CD14-positive monocyte (primary cell): Measurements from ENCODE around the gene SPTB. TPM values are rescaled to one million over a fixed set of nuclear protein-coding genes. Genes with fewer than 3 reads are reported as not detected.
A peak's percentile ranks its signal among the peaks of the same experiment; 100 is the strongest.

ENCODE experiments used
- DNase-seq, 3 donors: peaks; one replicate each; pipeline ENCODE4 v3.0.0-alpha.2; 2011 to 2022
- H2AFZ ChIP-seq: 2 replicates; pipeline ENCODE4 v1.6.0; 2012; ENCODE audit warnings: mild to moderate bottlenecking, low read depth, low read length, inconsistent platforms; ENCODE audit not compliant: insufficient read depth, poor library complexity, severe bottlenecking
- H3K27ac ChIP-seq, 2 donors: 1 replicate in 1 of 2; 2 replicates in 1 of 2; pipeline ENCODE4 v1.5.1; 2012 to 2013; ENCODE audit warnings: low read length in 2 of 2, control low read depth in 1 of 2, inconsistent platforms in 1 of 2, low read depth in 1 of 2, mild to moderate bottlenecking in 1 of 2
- H3K27me3 ChIP-seq, 2 donors: one replicate each; pipeline versions ENCODE4 v1.6.0 to v1.6.1; 2011 to 2013; ENCODE audit warnings: low read length in 2 of 2; ENCODE audit not compliant: control insufficient read depth in 2 of 2, insufficient read depth in 2 of 2
- H3K36me3 ChIP-seq, 2 donors: replicated peaks in 1 of 2; 1 replicate in 1 of 2; 2 replicates in 1 of 2; pipeline versions ENCODE4 v1.5.1 to v1.6.1; 2012 to 2013; ENCODE audit warnings: low read length in 2 of 2, control low read depth in 1 of 2, inconsistent platforms in 1 of 2, mild to moderate bottlenecking in 1 of 2; ENCODE audit not compliant: insufficient read depth in 2 of 2, control insufficient read depth in 1 of 2
- H3K4me1 ChIP-seq, 2 donors: 1 replicate in 1 of 2; 2 replicates in 1 of 2; pipeline versions ENCODE4 v1.5.1 to v1.6.1; 2012 to 2013; ENCODE audit warnings: low read length in 2 of 2, control low read depth in 1 of 2, inconsistent platforms in 1 of 2, mild to moderate bottlenecking in 1 of 2, moderate library complexity in 1 of 2; ENCODE audit not compliant: insufficient read depth in 2 of 2, control insufficient read depth in 1 of 2
- H3K4me2 ChIP-seq: replicated peaks from 2 replicates; pipeline ENCODE3; 2012; ENCODE audit warnings: low read length, moderate library complexity, mild to moderate bottlenecking; ENCODE audit not compliant: poor library complexity, severe bottlenecking; ENCODE audit errors: extremely low read depth
- H3K4me3 ChIP-seq, 3 experiments: fragments of 200-600 bp in 1 of 3; sonication (generic) in 1 of 3; replicated peaks in 1 of 3; 1 replicate in 2 of 3; 2 replicates in 1 of 3; pipeline ENCODE4 v1.5.1; 2011 to 2013; ENCODE audit warnings: low read length in 3 of 3, mild to moderate bottlenecking in 3 of 3, control low read depth in 2 of 3, low read depth in 2 of 3, inconsistent platforms in 1 of 3, moderate library complexity in 1 of 3
- H3K79me2 ChIP-seq: 2 replicates; pipeline ENCODE4 v1.6.0; 2012; ENCODE audit warnings: mild to moderate bottlenecking, control low read depth, inconsistent platforms, low read length, moderate library complexity; ENCODE audit not compliant: insufficient read depth
- H3K9ac ChIP-seq: 2 replicates; pipeline ENCODE4 v1.6.0; 2017; ENCODE audit warnings: low read length, mild to moderate bottlenecking; ENCODE audit not compliant: insufficient read depth, poor library complexity, severe bottlenecking
- H3K9me3 ChIP-seq, 2 donors: replicated peaks in 1 of 2; 1 replicate in 1 of 2; 2 replicates in 1 of 2; pipeline versions ENCODE4 v1.5.1 to v1.6.1; 2012 to 2013; ENCODE audit warnings: low read length in 2 of 2, control low read depth in 1 of 2; ENCODE audit not compliant: control insufficient read depth in 1 of 2, insufficient read depth in 1 of 2
- H4K20me1 ChIP-seq: 2 replicates; pipeline ENCODE4 v1.6.0; 2012; ENCODE audit warnings: mild to moderate bottlenecking, low read length, control low read depth, moderate library complexity; ENCODE audit not compliant: insufficient read depth
- H3K27ac Mint-ChIP-seq, 7 donors: one replicate each; pipeline ENCODE4 v1.8.0; 2020; ENCODE audit warnings: mild to moderate bottlenecking in 7 of 7, mixed read lengths in 7 of 7, moderate library complexity in 6 of 7, inconsistent platforms in 2 of 7
- H3K27me3 Mint-ChIP-seq, 3 donors: one replicate each; pipeline ENCODE4 v1.8.0; 2021 to 2022; ENCODE audit warnings: low read depth in 3 of 3, mild to moderate bottlenecking in 3 of 3, mixed read lengths in 3 of 3, moderate library complexity in 3 of 3, inconsistent platforms in 1 of 3
- H3K36me3 Mint-ChIP-seq, 2 donors: one replicate each; pipeline ENCODE4 v1.8.0; 2020; ENCODE audit warnings: mixed read lengths in 2 of 2, inconsistent platforms in 1 of 2, mild to moderate bottlenecking in 1 of 2
- H3K4me1 Mint-ChIP-seq: one replicate; pipeline ENCODE4 v1.8.0; 2020; ENCODE audit warnings: mild to moderate bottlenecking, mixed read lengths
- H3K4me3 Mint-ChIP-seq, 2 donors: one replicate each; pipeline ENCODE4 v1.8.0; 2020; ENCODE audit warnings: mild to moderate bottlenecking in 2 of 2, mixed read lengths in 2 of 2, moderate library complexity in 1 of 2
- H3K9me3 Mint-ChIP-seq, 7 donors: one replicate each; pipeline ENCODE4 v1.8.0; 2020 to 2022; ENCODE audit warnings: mixed read lengths in 7 of 7, mild to moderate bottlenecking in 6 of 7, moderate library complexity in 6 of 7, inconsistent platforms in 2 of 7
- CTCF ChIP-seq: fragments of 200-600 bp; IDR thresholded peaks from one replicate; pipeline ENCODE4 v1.8.0; 2022; ENCODE audit warnings: antibody characterized with exemption, mild to moderate bottlenecking
- WGBS: methylation state at CpG from one replicate; pipeline ENCODE4 v1.1.5; 2013; ENCODE audit warnings: missing lambda C conversion rate; ENCODE audit not compliant: insufficient coverage; 5-methylcytosine and 5-hydroxymethylcytosine counted together
- intact Hi-C, 2 donors: fragments of 100-400 bp; cut with micrococcal nuclease; formaldehyde crosslinking; loops; one replicate each; pipeline versions ENCODE4 v1.15.0 to v1.15.1; 2023
- polyA plus RNA-seq, 3 donors: library from polyadenylated mRNA; depleted of rRNA in 1 of 3; unstranded in 2 of 3; stranded (reverse) in 1 of 3; fragments of 300-500 nt in 2 of 3; fragments of >200 nt in 1 of 3; fragmentation: Illumina TruSeq in 2 of 3; gene quantifications; 1 replicate in 2 of 3; 2 replicates in 1 of 3; pipeline ENCODE4 v1.2.3, GENCODE V29; 2012 to 2021

SPTB gene
- polyA plus RNA-seq, 3 donors: not detected

DNA sequence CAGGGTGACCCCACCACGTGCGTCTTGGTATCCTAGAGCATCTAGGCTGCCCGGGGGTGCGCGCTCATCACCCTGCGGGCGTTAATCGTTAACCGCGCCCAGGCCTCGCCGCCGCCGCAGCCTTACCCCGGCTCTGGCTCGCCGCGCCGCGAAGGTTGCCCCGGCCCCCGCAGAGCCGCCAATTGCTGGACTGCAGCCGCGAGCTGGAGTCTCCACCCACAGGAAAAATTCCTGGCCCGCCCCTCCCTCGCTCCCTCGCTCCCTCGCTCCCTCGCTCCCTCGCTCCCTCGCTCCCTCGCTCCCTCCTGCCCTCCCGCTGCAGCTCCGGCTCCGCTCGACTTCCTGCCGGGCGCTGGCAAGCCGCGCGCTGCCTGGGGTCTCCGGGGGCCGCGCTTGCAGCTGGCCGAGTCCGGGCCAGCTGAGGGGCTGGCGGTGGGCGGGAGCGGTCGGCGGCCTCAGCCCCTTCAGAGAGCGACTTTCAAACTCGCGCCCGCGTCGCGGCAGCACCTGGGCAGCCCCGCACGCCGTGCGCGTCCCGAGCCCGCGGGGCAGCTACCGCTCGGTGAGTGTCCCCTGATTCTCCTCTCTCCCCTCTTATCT lies 175.5 kb downstream of the SPTB start, which contains the start of gene PLEKHG3:
TSS of gene PLEKHG3 (plus strand) at position 282 of the 600 bp plus-strand sequence. CDS start 23,208 bp downstream, outside the sequence.
- Histone ChIP-seq H3K27ac (peak within 1 kb of the TSS; percentile 61 to 68), H3K9ac (peak within 1 kb of the TSS; percentile 80), H4K20me1 (no peaks in the 10 kb centered on the region), H3K79me2 (peaks cover 8% of the 10 kb centered on the region), H3K36me3 (no peaks in the 10 kb centered on the region), H3K4me3 (peak within 1 kb of the TSS; percentile 57 to 81 (median 80)), H3K4me2 (peak within 1 kb of the TSS; percentile 97), H3K27me3 (peaks cover 27 to 34% of the 10 kb centered on the region in 2 donors), H3K9me3 (no peaks in the 10 kb centered on the region), H3K4me1 (peaks cover 67 to 76% of the 10 kb centered on the region in 2 donors), H2AFZ (peak within 1 kb of the TSS; percentile 88)
- peaks cover 0 to 5% (median 0%) of the 10 kb centered on the region in 7 donors for H3K9me3 Mint-ChIP-seq
- peaks cover 23 to 41% (median 25%) of the 10 kb centered on the region in 3 donors for H3K27me3 Mint-ChIP-seq
- peaks cover 72% of the 10 kb centered on the region for H3K4me1 Mint-ChIP-seq
- peak within 1 kb of the TSS; percentile 84 to 95 for H3K4me3 Mint-ChIP-seq
- intact Hi-C loops: no loop called here
- peaks cover 2 to 24% of the 10 kb centered on the region in 2 donors for H3K36me3 Mint-ChIP-seq
- H3K27ac Mint-ChIP-seq: peak within 1 kb of the TSS; percentile 87 to 95 (median 90)
- under 1% methylated on average over 65 of the region's 69 CpGs for WGBS
- no peak for TF ChIP-seq CTCF
- DNase-seq: peak in 1 of 3 donors; percentile 34

GRCh38 chr14:64703395-64704142 lies 176.1 kb downstream of the SPTB start:
- 2% methylated on average over 12 of the region's 26 CpGs for WGBS
- Histone ChIP-seq H3K27ac (peak overlapping the region in 1 of 2 donors; percentile 68), H3K9me3 (no peaks in the 10 kb centered on the region), H3K27me3 (peaks cover 27 to 34% of the 10 kb centered on the region in 2 donors), H3K4me3 (peak overlapping the region; percentile 57 to 81 (median 80)), H2AFZ (peak overlapping the region; percentile 88), H3K4me2 (peak overlapping the region; percentile 97), H4K20me1 (no peaks in the 10 kb centered on the region), H3K36me3 (no peaks in the 10 kb centered on the region), H3K9ac (peak overlapping the region; percentile 80), H3K79me2 (peaks cover 8% of the 10 kb centered on the region), H3K4me1 (peaks cover 67 to 76% of the 10 kb centered on the region in 2 donors)
- H3K27me3 Mint-ChIP-seq: peaks cover 23 to 41% (median 25%) of the 10 kb centered on the region in 3 donors
- H3K36me3 Mint-ChIP-seq: peaks cover 2 to 20% of the 10 kb centered on the region in 2 donors
- H3K4me1 Mint-ChIP-seq: peaks cover 72% of the 10 kb centered on the region
- peak overlapping the region; percentile 84 to 95 for H3K4me3 Mint-ChIP-seq
- peaks cover 0 to 5% (median 0%) of the 10 kb centered on the region in 7 donors for H3K9me3 Mint-ChIP-seq
- intact Hi-C loops: no loop called here
- peak overlapping the region in 5 of 7 donors; percentile 9 to 93 (median 61) for H3K27ac Mint-ChIP-seq
- DNase-seq: peak in 2 of 3 donors; percentile 40 to 51
- no peak for TF ChIP-seq CTCF
